CD4-positive, alpha-beta T cell (primary cell): ENCODE results near the gene ZNF747. TPM values are rescaled to one million over a fixed set of nuclear protein-coding genes. Genes with fewer than 3 reads are reported as not detected.

ENCODE experiments used
- ATAC-seq: fragments of 200-7000 bp; cut with Tn5 transposase; one replicate; pipeline ENCODE4 v1.10.0; 2022; ENCODE audit warnings: mild to moderate bottlenecking; ENCODE audit not compliant: poor library complexity
- CTCF ChIA-PET: fragments of 350-600 bp; sonication (Branson Sonifier 250); formaldehyde crosslinking; loops from one replicate; lab custom pipeline; 2021; ENCODE audit warnings: antibody characterized with exemption, inconsistent platforms; lab: Charles Lee
- POLR2A ChIA-PET: fragments of 350-600 bp; sonication (Branson Sonifier 250); formaldehyde crosslinking; loops from one replicate; lab custom pipeline; 2021; ENCODE audit warnings: antibody characterized with exemption, inconsistent platforms; lab: Charles Lee
- DNase-seq, 14 experiments: peaks; one replicate each; pipeline ENCODE4 v3.0.0-alpha.2; 2013 to 2020; ENCODE audit warnings: mixed read lengths in 2 of 14
- H3K27ac ChIP-seq, 2 donors: one replicate each; pipeline versions ENCODE4 v1.5.1 to v1.7.0; 2013; ENCODE audit warnings: low read length in 2 of 2, low read depth in 1 of 2, mild to moderate bottlenecking in 1 of 2
- H3K27me3 ChIP-seq, 2 experiments: 1 replicate in 1 of 2; 2 replicates in 1 of 2; pipeline versions ENCODE4 v1.6.1 to v1.7.0; 2013; ENCODE audit warnings: low read length in 2 of 2, control low read depth in 1 of 2, mild to moderate bottlenecking in 1 of 2, moderate library complexity in 1 of 2; ENCODE audit not compliant: insufficient read depth in 2 of 2, control insufficient read depth in 1 of 2
- H3K36me3 ChIP-seq: one replicate; pipeline ENCODE4 v1.6.1; 2013; ENCODE audit warnings: low read length, control low read depth; ENCODE audit not compliant: insufficient read depth
- H3K4me1 ChIP-seq: one replicate; pipeline ENCODE4 v1.6.1; 2013; ENCODE audit warnings: low read length, control low read depth; ENCODE audit not compliant: insufficient read depth
- H3K4me3 ChIP-seq: one replicate; pipeline ENCODE4 v1.5.1; 2013; ENCODE audit warnings: mild to moderate bottlenecking, low read length, moderate library complexity
- H3K9me3 ChIP-seq, 2 experiments: 1 replicate in 1 of 2; 2 replicates in 1 of 2; pipeline versions ENCODE4 v1.6.1 to v1.7.0; 2013; ENCODE audit warnings: low read length in 2 of 2, mild to moderate bottlenecking in 2 of 2, control low read depth in 1 of 2, moderate library complexity in 1 of 2; ENCODE audit not compliant: control insufficient read depth in 1 of 2, insufficient read depth in 1 of 2
- H3K27ac Mint-ChIP-seq: one replicate; pipeline ENCODE4 v1.8.0; 2020; ENCODE audit warnings: mixed read lengths
- H3K27me3 Mint-ChIP-seq: one replicate; pipeline ENCODE4 v1.8.0; 2021; ENCODE audit warnings: mixed read lengths
- H3K36me3 Mint-ChIP-seq: one replicate; pipeline ENCODE4 v1.8.0; 2021; ENCODE audit warnings: low read depth, mixed read lengths
- H3K4me1 Mint-ChIP-seq: one replicate; pipeline ENCODE4 v1.8.0; 2021; ENCODE audit warnings: low read depth, mixed read lengths
- H3K4me3 Mint-ChIP-seq: one replicate; pipeline ENCODE4 v1.8.0; 2020; ENCODE audit warnings: mild to moderate bottlenecking, mixed read lengths
- H3K9me3 Mint-ChIP-seq: one replicate; pipeline ENCODE4 v1.8.0; 2020; ENCODE audit warnings: mixed read lengths
- intact Hi-C, 2 experiments: fragments of 100-400 bp; cut with DNase I in 1 of 2; cut with micrococcal nuclease in 1 of 2; formaldehyde crosslinking; loops; one replicate each; pipeline versions ENCODE4 v1.15.1 to v1.9.0; 2023 to 2025; cut with DNase I, micrococcal nuclease
- total RNA-seq, 174 experiments: library from RNA in 2 of 174; stranded (reverse) in 2 of 174; gene quantifications; one replicate each; pipeline ENCODE4 v1.2.3 and lab custom pipeline; 2021 to 2026
- TF ChIP-seq, protein P1 (sequence below): fragments of 200-600 bp; IDR thresholded peaks from one replicate; pipeline ENCODE4 v1.8.0; 2022; ENCODE audit warnings: antibody characterized with exemption, mild to moderate bottlenecking

Gene ZNF747
- total RNA-seq, 2 experiments from 2014 or later = 6.3 to 6.7 TPM

- Mint-ChIP-seq H3K9me3 (no peaks in the 10 kb centered on the region), H3K4me1 (peaks cover 41% of the 10 kb centered on the region), H3K36me3 (peaks cover 33% of the 10 kb centered on the region), H3K27me3 (no peaks in the 10 kb centered on the region), H3K27ac (peak within 1 kb of the TSS; percentile 94), H3K4me3 (peak within 1 kb of the TSS; percentile 93)
- CTCF ChIA-PET = interaction anchor here (0.6 to 2.9 kb wide), 15 partner anchors 9 to 593 kb away, joined by 3 to 68 read pairs (median 6); partner anchors contain the start of genes DCTPP1, FBRS, PRR14 and SEPTIN1
- POLR2A ChIA-PET = interaction anchor here (0.6 to 4.3 kb wide), 30 partner anchors 9 to 493 kb away, joined by 3 to 152 read pairs (median 4); partner anchors contain the start of genes ALDOA, CORO1A, DCTPP1 and FBRS
- Histone ChIP-seq H3K27me3 (no peaks in the 10 kb centered on the region), H3K4me1 (peaks cover 68% of the 10 kb centered on the region), H3K27ac (peak within 1 kb of the TSS; percentile 93 to 94), H3K4me3 (peak within 1 kb of the TSS; percentile 73), H3K9me3 (no peaks in the 10 kb centered on the region), H3K36me3 (peaks cover 33% of the 10 kb centered on the region)
- TF ChIP-seq, protein P1, sequence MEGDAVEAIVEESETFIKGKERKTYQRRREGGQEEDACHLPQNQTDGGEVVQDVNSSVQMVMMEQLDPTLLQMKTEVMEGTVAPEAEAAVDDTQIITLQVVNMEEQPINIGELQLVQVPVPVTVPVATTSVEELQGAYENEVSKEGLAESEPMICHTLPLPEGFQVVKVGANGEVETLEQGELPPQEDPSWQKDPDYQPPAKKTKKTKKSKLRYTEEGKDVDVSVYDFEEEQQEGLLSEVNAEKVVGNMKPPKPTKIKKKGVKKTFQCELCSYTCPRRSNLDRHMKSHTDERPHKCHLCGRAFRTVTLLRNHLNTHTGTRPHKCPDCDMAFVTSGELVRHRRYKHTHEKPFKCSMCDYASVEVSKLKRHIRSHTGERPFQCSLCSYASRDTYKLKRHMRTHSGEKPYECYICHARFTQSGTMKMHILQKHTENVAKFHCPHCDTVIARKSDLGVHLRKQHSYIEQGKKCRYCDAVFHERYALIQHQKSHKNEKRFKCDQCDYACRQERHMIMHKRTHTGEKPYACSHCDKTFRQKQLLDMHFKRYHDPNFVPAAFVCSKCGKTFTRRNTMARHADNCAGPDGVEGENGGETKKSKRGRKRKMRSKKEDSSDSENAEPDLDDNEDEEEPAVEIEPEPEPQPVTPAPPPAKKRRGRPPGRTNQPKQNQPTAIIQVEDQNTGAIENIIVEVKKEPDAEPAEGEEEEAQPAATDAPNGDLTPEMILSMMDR = no peak
- ATAC-seq (peak; percentile 89), DNase-seq (peak; percentile 90 to 99 (median 95))
- intact Hi-C loops = loop anchor here (1.0 to 5.0 kb wide), 13 partner anchors 10 to 201 kb away; partner anchors contain the start of genes PRR14 (in 2 of the 2), CD2BP2 (in 1 of the 2), DCTPP1 (in 1 of the 2) and SEPHS2 (in 1 of the 2)
These were observed 23.5 kb upstream of the ZNF747 start, which contains the start of gene ZNF764 for GRCh38 chr16:30557957-30558788. TSS of gene ZNF764 (minus strand) at chr16:30558374. CDS start at chr16:30558182, 192 bp downstream.

GRCh38 chr16:30557707-30557956, 23.0 kb upstream of the ZNF747 start:
- Mint-ChIP-seq H3K4me1 (peaks cover 46% of the 10 kb centered on the region), H3K9me3 (no peaks in the 10 kb centered on the region), H3K36me3 (peaks cover 39% of the 10 kb centered on the region), H3K27me3 (no peaks in the 10 kb centered on the region), H3K27ac (peak overlapping the region; percentile 94), H3K4me3 (peak overlapping the region; percentile 93)
- Histone ChIP-seq H3K27me3 (no peaks in the 10 kb centered on the region), H3K27ac (peak overlapping the region; percentile 93 to 94), H3K4me3 (peak overlapping the region; percentile 73), H3K4me1 (peaks cover 74% of the 10 kb centered on the region), H3K9me3 (no peaks in the 10 kb centered on the region), H3K36me3 (peaks cover 35% of the 10 kb centered on the region)
- ATAC-seq = no peak
- no peak for DNase-seq
- CTCF ChIA-PET = interaction anchor here (0.7 to 2.9 kb wide), 13 partner anchors 11 to 175 kb away, joined by 3 to 68 read pairs (median 6); partner anchors contain the start of genes DCTPP1, FBRS, PRR14 and SEPTIN1
- intact Hi-C loops = loop anchor here in 1 of 2 experiments (1.0 to 5.0 kb wide), 6 partner anchors 22 to 200 kb away; partner anchors contain the start of genes CD2BP2, DCTPP1 and SEPHS2
- POLR2A ChIA-PET = interaction anchor here (0.6 to 4.3 kb wide), 25 partner anchors 10 to 492 kb away, joined by 3 to 152 read pairs (median 5); partner anchors contain the start of genes ALDOA, DCTPP1, FBRS and PRR14
- TF ChIP-seq, protein P1 = peak; percentile 28

- peaks cover 78% of the 10 kb centered on the region for H3K4me1 ChIP-seq
- peaks cover 35% of the 10 kb centered on the region for H3K36me3 ChIP-seq
- DNase-seq (peak in 1 of 14 experiments; percentile 21), ATAC-seq (no peak)
- ChIA-PET POLR2A (interaction anchor here (1.6 to 4.3 kb wide), 4 partner anchors 15 to 138 kb away, joined by 11 to 152 read pairs (median 71); partner anchors contain the start of genes ZNF688, ZNF747 and ZNF785), CTCF (no interaction called here)
- H3K9me3 ChIP-seq = no peaks in the 10 kb centered on the region
- H3K4me3 ChIP-seq = no peak overlapping the region
- no peaks in the 10 kb centered on the region for H3K27me3 ChIP-seq
- Mint-ChIP-seq H3K4me1 (peaks cover 57% of the 10 kb centered on the region), H3K27ac (peak overlapping the region; percentile 94), H3K9me3 (no peaks in the 10 kb centered on the region), H3K36me3 (peaks cover 44% of the 10 kb centered on the region), H3K27me3 (no peaks in the 10 kb centered on the region), H3K4me3 (peak overlapping the region; percentile 79)
- intact Hi-C loops = loop anchor here in 1 of 2 experiments (5.0 kb wide), 5 partner anchors 41 to 199 kb away; partner anchors contain the start of genes CD2BP2, DCTPP1 and SEPHS2
- H3K27ac ChIP-seq = no peak overlapping the region
- TF ChIP-seq, protein P1 = no peak
These were observed 21.4 kb upstream of the ZNF747 start for GRCh38 chr16:30556125-30556473.
